Measurements from ENCODE around the gene ABI3.

- no peak for TF ChIP-seq EP300 (IDR thresholded peaks at IDR 0.05)
- TF ChIP-seq, protein P1, sequence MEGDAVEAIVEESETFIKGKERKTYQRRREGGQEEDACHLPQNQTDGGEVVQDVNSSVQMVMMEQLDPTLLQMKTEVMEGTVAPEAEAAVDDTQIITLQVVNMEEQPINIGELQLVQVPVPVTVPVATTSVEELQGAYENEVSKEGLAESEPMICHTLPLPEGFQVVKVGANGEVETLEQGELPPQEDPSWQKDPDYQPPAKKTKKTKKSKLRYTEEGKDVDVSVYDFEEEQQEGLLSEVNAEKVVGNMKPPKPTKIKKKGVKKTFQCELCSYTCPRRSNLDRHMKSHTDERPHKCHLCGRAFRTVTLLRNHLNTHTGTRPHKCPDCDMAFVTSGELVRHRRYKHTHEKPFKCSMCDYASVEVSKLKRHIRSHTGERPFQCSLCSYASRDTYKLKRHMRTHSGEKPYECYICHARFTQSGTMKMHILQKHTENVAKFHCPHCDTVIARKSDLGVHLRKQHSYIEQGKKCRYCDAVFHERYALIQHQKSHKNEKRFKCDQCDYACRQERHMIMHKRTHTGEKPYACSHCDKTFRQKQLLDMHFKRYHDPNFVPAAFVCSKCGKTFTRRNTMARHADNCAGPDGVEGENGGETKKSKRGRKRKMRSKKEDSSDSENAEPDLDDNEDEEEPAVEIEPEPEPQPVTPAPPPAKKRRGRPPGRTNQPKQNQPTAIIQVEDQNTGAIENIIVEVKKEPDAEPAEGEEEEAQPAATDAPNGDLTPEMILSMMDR (IDR thresholded peaks at IDR 0.05): no peak
These were observed 43.6 kb downstream of the ABI3 start for GRCh38 chr17:49254066-49254465.
